T-cell (primary cell): ENCODE measurements around the gene B4GALNT4. TPM values are rescaled to one million over a fixed set of nuclear protein-coding genes. Genes with fewer than 3 reads are reported as not detected.
"Not testable (repeated sequence)": the region's sequence is repeated elsewhere in the genome, so short reads cannot be mapped to it uniquely, and the experiment has no call there.

ENCODE experiments used
- ATAC-seq, 4 experiments: fragments of 200-7000 bp in 3 of 4; fragments of 150-1000 bp in 1 of 4; cut with Tn5 transposase; replicated peaks in 1 of 4; 1 replicate in 3 of 4; 2 replicates in 1 of 4; pipeline ENCODE4 v1.10.0; 2021; ENCODE audit warnings: moderate library complexity in 3 of 4, mild to moderate bottlenecking in 2 of 4, moderate number of reproducible peaks in 1 of 4
- CTCF ChIA-PET, 2 donors: fragments of 300-600 bp; sonication (Branson Sonifier 250); formaldehyde crosslinking; loops; one replicate each; lab custom pipeline; 2022; ENCODE audit warnings: antibody characterized with exemption in 2 of 2; lab: Charles Lee
- POLR2A ChIA-PET, 2 donors: fragments of 300-600 bp; sonication (Branson Sonifier 250); formaldehyde crosslinking; loops; one replicate each; lab custom pipeline; 2022; ENCODE audit warnings: antibody characterized with exemption in 2 of 2; lab: Charles Lee
- DNase-seq, 35 experiments: peaks; one replicate each; pipeline versions ENCODE4 v3.0.0 to v3.0.0-alpha.2; 2013 to 2023
- H3K27ac ChIP-seq: one replicate; pipeline ENCODE4 v1.5.1; 2013; ENCODE audit warnings: low read length
- H3K27me3 ChIP-seq, 2 experiments: replicated peaks in 1 of 2; 1 replicate in 1 of 2; 2 replicates in 1 of 2; pipeline versions ENCODE4 v1.6.1 to v1.7.0; 2013; ENCODE audit warnings: low read length in 1 of 2, mixed read lengths in 1 of 2; ENCODE audit not compliant: control insufficient read depth in 2 of 2, insufficient read depth in 2 of 2; ENCODE audit errors: extremely low read depth in 1 of 2
- H3K36me3 ChIP-seq, 2 donors: 1 replicate in 1 of 2; 2 replicates in 1 of 2; pipeline versions ENCODE4 v1.6.1 to v1.7.0; 2013; ENCODE audit warnings: low read length in 1 of 2; ENCODE audit not compliant: control insufficient read depth in 2 of 2, insufficient read depth in 1 of 2; ENCODE audit errors: extremely low read depth in 1 of 2
- H3K4me1 ChIP-seq, 2 experiments: 1 replicate in 1 of 2; 2 replicates in 1 of 2; pipeline versions ENCODE4 v1.6.1 to v1.7.0; 2013; ENCODE audit warnings: low read length in 2 of 2, mixed read lengths in 1 of 2; ENCODE audit not compliant: insufficient read depth in 2 of 2, control insufficient read depth in 1 of 2; ENCODE audit errors: extremely low read depth in 1 of 2
- H3K4me3 ChIP-seq, 2 donors: 1 replicate in 1 of 2; 2 replicates in 1 of 2; pipeline versions ENCODE4 v1.5.1 to v1.7.0; 2013; ENCODE audit warnings: mild to moderate bottlenecking in 2 of 2, low read length in 1 of 2, moderate library complexity in 1 of 2; ENCODE audit not compliant: control insufficient read depth in 1 of 2; ENCODE audit errors: extremely low read depth in 1 of 2
- H3K9me3 ChIP-seq: 2 replicates; pipeline ENCODE4 v1.7.0; 2013
- H3K27ac Mint-ChIP-seq, 2 donors: one replicate each; pipeline ENCODE4 v1.8.0; 2020 to 2021; ENCODE audit warnings: mild to moderate bottlenecking in 2 of 2, mixed read lengths in 2 of 2
- H3K27me3 Mint-ChIP-seq, 2 donors: one replicate each; pipeline ENCODE4 v1.8.0; 2021 to 2022; ENCODE audit warnings: mixed read lengths in 2 of 2
- H3K36me3 Mint-ChIP-seq: one replicate; pipeline ENCODE4 v1.8.0; 2021; ENCODE audit warnings: mixed read lengths
- H3K4me1 Mint-ChIP-seq, 3 donors: one replicate each; pipeline ENCODE4 v1.8.0; 2020 to 2022; ENCODE audit warnings: mixed read lengths in 3 of 3, mild to moderate bottlenecking in 1 of 3
- H3K4me3 Mint-ChIP-seq, 3 donors: one replicate each; pipeline ENCODE4 v1.8.0; 2020 to 2022; ENCODE audit warnings: mild to moderate bottlenecking in 3 of 3, mixed read lengths in 3 of 3, moderate library complexity in 3 of 3
- H3K9me3 Mint-ChIP-seq, 3 donors: one replicate each; pipeline ENCODE4 v1.8.0; 2020 to 2022; ENCODE audit warnings: mixed read lengths in 3 of 3
- WGBS: methylation state at CpG from one replicate; pipeline ENCODE4 v1.1.5; 2013; ENCODE audit warnings: missing lambda C conversion rate; ENCODE audit not compliant: insufficient coverage; 5-methylcytosine and 5-hydroxymethylcytosine counted together
- total RNA-seq, 35 experiments: library from RNA in 6 of 35; stranded (reverse) in 6 of 35; fragments of 120-200 nt in 1 of 35; gene quantifications; one replicate each; pipeline versions ENCODE4 v1.2.1 to v1.2.4 and lab custom pipeline; 2013 to 2026

The B4GALNT4 gene
- total RNA-seq, 5 donors from 2014 or later (not counting 1 experiment from before 2014, with no cell fraction given): 1.7 to 5.6 (median 2.8) TPM

GRCh38 chr11:340539-341512 lies 28.5 kb upstream of the B4GALNT4 start:
- no peaks in the 10 kb centered on the region for H3K9me3 ChIP-seq
- Mint-ChIP-seq H3K4me3 (no peak overlapping the region), H3K27ac (no peak overlapping the region), H3K9me3 (no peaks in the 10 kb centered on the region), H3K27me3 (peaks cover 0 to 1% of the 10 kb centered on the region in 2 donors), H3K4me1 (peaks cover 20 to 33% (median 33%) of the 10 kb centered on the region in 3 donors), H3K36me3 (no peaks in the 10 kb centered on the region)
- CTCF ChIA-PET: interaction anchor here in 1 of 2 donors (0.8 to 1.9 kb wide), 4 partner anchors 11 to 29 kb away, joined by 3 to 10 read pairs (median 4); no protein-coding TSS in a partner anchor
- H3K4me3 ChIP-seq: no peak overlapping the region
- no peak for ATAC-seq
- POLR2A ChIA-PET: interaction anchor here in 1 of 2 donors (0.6 kb wide), 1 partner anchor 10 kb away, joined by 4 read pairs; no protein-coding TSS in a partner anchor
- peaks cover 15 to 16% of the 10 kb centered on the region in 2 experiments for H3K4me1 ChIP-seq
- 83% methylated on average over 3 of the region's 5 CpGs for WGBS
- H3K27me3 ChIP-seq: no peaks in the 10 kb centered on the region
- no peaks in the 10 kb centered on the region for H3K36me3 ChIP-seq
- H3K27ac ChIP-seq: no peak overlapping the region
- no peak for DNase-seq

- no peak overlapping the region for H3K4me3 ChIP-seq
- Mint-ChIP-seq H3K27ac (peak overlapping the region; percentile 41 to 65), H3K4me1 (peaks cover 9 to 21% (median 18%) of the 10 kb centered on the region in 3 donors), H3K36me3 (no peaks in the 10 kb centered on the region), H3K27me3 (peaks cover 0 to 1% of the 10 kb centered on the region in 2 donors), H3K4me3 (no peak overlapping the region), H3K9me3 (no peaks in the 10 kb centered on the region)
- H3K27ac ChIP-seq: no peak overlapping the region
- ATAC-seq: no peak
- ChIA-PET CTCF (no interaction called here), POLR2A (no interaction called here)
- DNase-seq: no peak
- peaks cover 5% of the 10 kb centered on the region in 2 experiments for H3K4me1 ChIP-seq
- no peaks in the 10 kb centered on the region for H3K27me3 ChIP-seq
- no peaks in the 10 kb centered on the region for H3K9me3 ChIP-seq
- WGBS: 57% methylated on average over 2 of the region's 3 CpGs
- no peaks in the 10 kb centered on the region for H3K36me3 ChIP-seq
Observed at GRCh38 chr11:342328-342727, 27.0 kb upstream of the B4GALNT4 start.

GRCh38 chr11:344836-345578 lies 24.3 kb upstream of the B4GALNT4 start:
- Mint-ChIP-seq H3K9me3 (no peaks in the 10 kb centered on the region), H3K4me3 (no peak overlapping the region), H3K36me3 (no peaks in the 10 kb centered on the region), H3K4me1 (peaks cover 9 to 22% (median 17%) of the 10 kb centered on the region in 3 donors), H3K27ac (no peak overlapping the region), H3K27me3 (peaks cover 0 to 1% of the 10 kb centered on the region in 2 donors)
- POLR2A ChIA-PET: no interaction called here
- H3K4me1 ChIP-seq: no peaks in the 10 kb centered on the region
- CTCF ChIA-PET: interaction anchor here in 1 of 2 donors (0.7 kb wide), 1 partner anchor 20 kb away, joined by 3 read pairs; no protein-coding TSS in a partner anchor
- 91% methylated on average over 5 of the region's 11 CpGs for WGBS
- H3K4me3 ChIP-seq: no peak overlapping the region
- H3K27me3 ChIP-seq: no peaks in the 10 kb centered on the region
- H3K9me3 ChIP-seq: no peaks in the 10 kb centered on the region
- DNase-seq: no peak
- H3K27ac ChIP-seq: no peak overlapping the region
- H3K36me3 ChIP-seq: no peaks in the 10 kb centered on the region
- no peak for ATAC-seq

GRCh38 chr11:346529-346928 lies 22.8 kb upstream of the B4GALNT4 start:
- H3K9me3 ChIP-seq: no peaks in the 10 kb centered on the region
- POLR2A ChIA-PET: no interaction called here
- CTCF ChIA-PET: interaction anchor here in 1 of 2 donors (0.6 kb wide), 1 partner anchor 63 kb away, joined by 3 read pairs; no protein-coding TSS in a partner anchor

GRCh38 chr11:349270-349954 lies 19.9 kb upstream of the B4GALNT4 start:
- H3K4me3 ChIP-seq, H3K27me3 ChIP-seq, H3K36me3 ChIP-seq, H3K27ac ChIP-seq, H3K9me3 Mint-ChIP-seq, H3K36me3 Mint-ChIP-seq, DNase-seq, H3K9me3 ChIP-seq, H3K27ac Mint-ChIP-seq, H3K27me3 Mint-ChIP-seq, ATAC-seq, H3K4me3 Mint-ChIP-seq: not testable (repeated sequence)
- H3K4me1 ChIP-seq: peaks cover 8 to 36% of the 10 kb centered on the region in 2 experiments
- 87% methylated on average over 7 of the region's 8 CpGs for WGBS
- peaks cover 38 to 40% (median 39%) of the 10 kb centered on the region in 3 donors for H3K4me1 Mint-ChIP-seq
- POLR2A ChIA-PET: interaction anchor here in 1 of 2 donors (0.6 kb wide), 1 partner anchor 9 kb away, joined by 3 read pairs; no protein-coding TSS in a partner anchor
- CTCF ChIA-PET: interaction anchor here in 1 of 2 donors (0.6 kb wide), 1 partner anchor 133 kb away, joined by 3 read pairs; no protein-coding TSS in a partner anchor

More at GRCh38 chr11:346529-346928, 22.8 kb upstream of the B4GALNT4 start:
- Histone ChIP-seq H3K27ac (no peak overlapping the region), H3K36me3 (no peaks in the 10 kb centered on the region), H3K4me1 (peaks cover 8 to 14% of the 10 kb centered on the region in 2 experiments), H3K27me3 (no peaks in the 10 kb centered on the region), H3K4me3 (no peak overlapping the region)
- WGBS: 88% methylated on average over 1 of the region's 3 CpGs
- H3K36me3 Mint-ChIP-seq: no peaks in the 10 kb centered on the region
- ATAC-seq (no peak), DNase-seq (no peak)
- no peaks in the 10 kb centered on the region for H3K27me3 Mint-ChIP-seq
- no peaks in the 10 kb centered on the region for H3K9me3 Mint-ChIP-seq
- H3K4me1 Mint-ChIP-seq: peaks cover 19 to 24% (median 20%) of the 10 kb centered on the region in 3 donors
- no peak overlapping the region for H3K27ac Mint-ChIP-seq
- no peak overlapping the region for H3K4me3 Mint-ChIP-seq
